ENCODE measurements around the gene AKT2. TPM values are rescaled to one million over a fixed set of nuclear protein-coding genes. Genes with fewer than 3 reads are reported as not detected.

The AKT2 gene
- total RNA-seq, 1 donor from 2014 or later: 107 TPM

GRCh38 chr19:40251244-40251643, 33.9 kb downstream of the AKT2 start:
- peaks cover 44% of the 10 kb centered on the region for H3K4me1 ChIP-seq
- H3K36me3 ChIP-seq: peaks cover 55% of the 10 kb centered on the region

GRCh38 chr19:40249781-40250180, 35.4 kb downstream of the AKT2 start:
- H3K9me3 ChIP-seq (replicated peaks): no peaks in the 10 kb centered on the region
- no peak for DNase-seq
- no peak overlapping the region for H3K4me3 ChIP-seq
- H3K4me1 ChIP-seq: peaks cover 57% of the 10 kb centered on the region
- no peaks in the 10 kb centered on the region for H3K27me3 ChIP-seq (ENCODE audit: low read depth)
- peaks cover 41% of the 10 kb centered on the region for H3K36me3 ChIP-seq
- TF ChIP-seq, protein P1, sequence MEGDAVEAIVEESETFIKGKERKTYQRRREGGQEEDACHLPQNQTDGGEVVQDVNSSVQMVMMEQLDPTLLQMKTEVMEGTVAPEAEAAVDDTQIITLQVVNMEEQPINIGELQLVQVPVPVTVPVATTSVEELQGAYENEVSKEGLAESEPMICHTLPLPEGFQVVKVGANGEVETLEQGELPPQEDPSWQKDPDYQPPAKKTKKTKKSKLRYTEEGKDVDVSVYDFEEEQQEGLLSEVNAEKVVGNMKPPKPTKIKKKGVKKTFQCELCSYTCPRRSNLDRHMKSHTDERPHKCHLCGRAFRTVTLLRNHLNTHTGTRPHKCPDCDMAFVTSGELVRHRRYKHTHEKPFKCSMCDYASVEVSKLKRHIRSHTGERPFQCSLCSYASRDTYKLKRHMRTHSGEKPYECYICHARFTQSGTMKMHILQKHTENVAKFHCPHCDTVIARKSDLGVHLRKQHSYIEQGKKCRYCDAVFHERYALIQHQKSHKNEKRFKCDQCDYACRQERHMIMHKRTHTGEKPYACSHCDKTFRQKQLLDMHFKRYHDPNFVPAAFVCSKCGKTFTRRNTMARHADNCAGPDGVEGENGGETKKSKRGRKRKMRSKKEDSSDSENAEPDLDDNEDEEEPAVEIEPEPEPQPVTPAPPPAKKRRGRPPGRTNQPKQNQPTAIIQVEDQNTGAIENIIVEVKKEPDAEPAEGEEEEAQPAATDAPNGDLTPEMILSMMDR (IDR thresholded peaks at IDR 0.05; ENCODE audit: borderline replicate concordance): no peak
- intact Hi-C loops (cut with micrococcal nuclease): no loop called here
- no peak overlapping the region for H3K27ac ChIP-seq (replicated peaks)

More at GRCh38 chr19:40251244-40251643, 33.9 kb downstream of the AKT2 start:
- no peak overlapping the region for H3K4me3 ChIP-seq
- intact Hi-C loops (cut with micrococcal nuclease): no loop called here
- H3K27me3 ChIP-seq (ENCODE audit: low read depth): no peaks in the 10 kb centered on the region
- TF ChIP-seq, protein P1 (IDR thresholded peaks at IDR 0.05; ENCODE audit: borderline replicate concordance): no peak
- no peak overlapping the region for H3K27ac ChIP-seq (replicated peaks)
- no peak for DNase-seq
- H3K9me3 ChIP-seq (replicated peaks): no peaks in the 10 kb centered on the region

- TF ChIP-seq, protein P1 (IDR thresholded peaks at IDR 0.05; ENCODE audit: borderline replicate concordance): no peak
- Histone ChIP-seq H3K27me3 (ENCODE audit: low read depth) (no peaks in the 10 kb centered on the region), H3K4me3 (no peak overlapping the region), H3K4me1 (peaks cover 62% of the 10 kb centered on the region), H3K27ac (replicated peaks) (no peak overlapping the region), H3K9me3 (replicated peaks) (no peaks in the 10 kb centered on the region), H3K36me3 (peaks cover 35% of the 10 kb centered on the region)
- intact Hi-C loops (cut with micrococcal nuclease): no loop called here
- no peak for DNase-seq
These were observed 35.9 kb downstream of the AKT2 start for GRCh38 chr19:40249201-40249600.

DNA sequence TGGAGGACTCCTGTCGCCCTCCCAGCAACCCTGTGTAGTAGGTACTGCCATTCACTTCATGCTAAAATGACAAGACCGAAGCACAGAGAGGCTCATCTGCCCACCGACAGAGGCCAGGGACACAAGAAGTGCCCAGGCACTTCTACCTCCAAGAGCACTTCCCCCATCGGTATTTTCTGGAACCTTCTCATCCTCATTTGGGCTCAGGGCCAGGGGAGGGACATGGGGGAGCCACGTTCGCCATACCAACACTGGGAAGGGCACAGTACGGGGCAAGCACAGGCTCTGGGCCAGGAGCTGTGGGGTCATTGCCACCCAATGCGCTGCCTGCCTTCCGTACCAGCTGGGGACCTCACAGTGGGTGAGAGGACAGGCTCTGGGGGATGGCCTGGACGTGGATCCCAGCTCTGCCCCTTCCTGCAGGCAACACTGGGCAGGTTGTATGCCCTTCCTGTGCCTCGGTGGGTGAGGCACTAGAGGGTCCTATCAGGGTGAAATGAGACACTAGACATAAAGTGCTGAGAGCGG, 37.3 kb downstream of the AKT2 start:
- Histone ChIP-seq H3K36me3 (peaks cover 26% of the 10 kb centered on the region), H3K27ac (replicated peaks) (no peak overlapping the region), H3K9me3 (replicated peaks) (no peaks in the 10 kb centered on the region), H3K27me3 (ENCODE audit: low read depth) (no peaks in the 10 kb centered on the region), H3K4me3 (no peak overlapping the region), H3K4me1 (peaks cover 61% of the 10 kb centered on the region)
- intact Hi-C loops (cut with micrococcal nuclease): no loop called here
- DNase-seq: no peak
- TF ChIP-seq, protein P1 (IDR thresholded peaks at IDR 0.05; ENCODE audit: borderline replicate concordance): no peak

GRCh38 chr19:40247178-40247577, 38.0 kb downstream of the AKT2 start:
- Histone ChIP-seq H3K4me1 (peaks cover 61% of the 10 kb centered on the region), H3K9me3 (replicated peaks) (no peaks in the 10 kb centered on the region), H3K36me3 (peaks cover 24% of the 10 kb centered on the region), H3K27ac (replicated peaks) (no peak overlapping the region), H3K4me3 (no peak overlapping the region), H3K27me3 (ENCODE audit: low read depth) (no peaks in the 10 kb centered on the region)
- no peak for DNase-seq
- intact Hi-C loops (cut with micrococcal nuclease): no loop called here
- TF ChIP-seq, protein P1 (IDR thresholded peaks at IDR 0.05; ENCODE audit: borderline replicate concordance): no peak

Data from left ventricle myocardium inferior (tissue), 1 donor.